Breast epithelium (tissue), 4 donors: ENCODE measurements around the gene XKR8. TPM values are rescaled to one million over a fixed set of nuclear protein-coding genes. Genes with fewer than 3 reads are reported as not detected.
A peak's percentile ranks its signal among the peaks of the same experiment; 100 is the strongest.

Experiments used
- DNase-seq, 2 donors: peaks; one replicate each; pipeline ENCODE4 v3.0.0-alpha.2; 2019; ENCODE audit warnings: low spot score in 2 of 2
- H3K27ac ChIP-seq, 2 donors: fragments of 200-600 bp; sonication (generic) in 1 of 2; one replicate each; pipeline ENCODE4 v1.5.1; 2016 to 2019; ENCODE audit warnings: mild to moderate bottlenecking in 1 of 2
- H3K27me3 ChIP-seq, 2 donors: fragments of 200-600 bp; sonication (generic) in 1 of 2; one replicate each; pipeline versions ENCODE4 v1.5.1 to v1.6.0; 2017 to 2019; ENCODE audit warnings: control low read depth in 1 of 2, mild to moderate bottlenecking in 1 of 2
- H3K36me3 ChIP-seq: fragments of 200-600 bp; one replicate; pipeline ENCODE4 v1.5.1; 2019
- H3K4me1 ChIP-seq, 2 donors: fragments of 200-600 bp; sonication (generic); one replicate each; pipeline ENCODE4 v1.5.1; 2016 to 2019; ENCODE audit warnings: control low read depth in 1 of 2
- H3K4me3 ChIP-seq, 3 donors: fragments of 200-600 bp; sonication (generic); 1 replicate in 2 of 3; 2 replicates in 1 of 3; pipeline ENCODE4 v1.5.1; 2016 to 2019; ENCODE audit warnings: mild to moderate bottlenecking in 3 of 3, moderate library complexity in 2 of 3
- H3K9me3 ChIP-seq, 2 donors: fragments of 200-600 bp; sonication (generic) in 1 of 2; one replicate each; pipeline ENCODE4 v1.5.1; 2016 to 2019; ENCODE audit warnings: control low read depth in 1 of 2
- POLR2A ChIP-seq: fragments of 450-650 bp; IDR thresholded peaks from one replicate; pipeline ENCODE4 v1.6.1; 2016; ENCODE audit warnings: antibody characterized with exemption, mild to moderate bottlenecking, moderate library complexity
- POLR2AphosphoS5 ChIP-seq, 3 donors: sonication (generic); formaldehyde crosslinking; IDR thresholded peaks; one replicate each; pipeline ENCODE4 v1.6.1; 2017; ENCODE audit warnings: antibody characterized with exemption in 3 of 3
- intact Hi-C: fragments of 100-400 bp; cut with DNase I; formaldehyde crosslinking; loops from one replicate; pipeline ENCODE4 v1.15.1; 2023; ENCODE audit warnings: low total_unique reads
- total RNA-seq, 3 donors: library from RNA; depleted of rRNA; stranded (reverse); fragments of >200 nt; gene quantifications; one replicate each; pipeline ENCODE4 v1.1.0, GENCODE V29; 2016
- TF ChIP-seq, protein P1 (sequence below), 3 donors: fragments of 450-650 bp; IDR thresholded peaks; one replicate each; pipeline ENCODE4 v1.5.1; 2016 to 2017; ENCODE audit warnings: antibody characterized with exemption in 3 of 3, mild to moderate bottlenecking in 3 of 3, moderate library complexity in 3 of 3

The XKR8 gene, protein sequence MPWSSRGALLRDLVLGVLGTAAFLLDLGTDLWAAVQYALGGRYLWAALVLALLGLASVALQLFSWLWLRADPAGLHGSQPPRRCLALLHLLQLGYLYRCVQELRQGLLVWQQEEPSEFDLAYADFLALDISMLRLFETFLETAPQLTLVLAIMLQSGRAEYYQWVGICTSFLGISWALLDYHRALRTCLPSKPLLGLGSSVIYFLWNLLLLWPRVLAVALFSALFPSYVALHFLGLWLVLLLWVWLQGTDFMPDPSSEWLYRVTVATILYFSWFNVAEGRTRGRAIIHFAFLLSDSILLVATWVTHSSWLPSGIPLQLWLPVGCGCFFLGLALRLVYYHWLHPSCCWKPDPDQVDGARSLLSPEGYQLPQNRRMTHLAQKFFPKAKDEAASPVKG
- 1 to 10 TPM; 4.2 to 6.9 (median 5.6) TPM for total RNA-seq

DNA sequence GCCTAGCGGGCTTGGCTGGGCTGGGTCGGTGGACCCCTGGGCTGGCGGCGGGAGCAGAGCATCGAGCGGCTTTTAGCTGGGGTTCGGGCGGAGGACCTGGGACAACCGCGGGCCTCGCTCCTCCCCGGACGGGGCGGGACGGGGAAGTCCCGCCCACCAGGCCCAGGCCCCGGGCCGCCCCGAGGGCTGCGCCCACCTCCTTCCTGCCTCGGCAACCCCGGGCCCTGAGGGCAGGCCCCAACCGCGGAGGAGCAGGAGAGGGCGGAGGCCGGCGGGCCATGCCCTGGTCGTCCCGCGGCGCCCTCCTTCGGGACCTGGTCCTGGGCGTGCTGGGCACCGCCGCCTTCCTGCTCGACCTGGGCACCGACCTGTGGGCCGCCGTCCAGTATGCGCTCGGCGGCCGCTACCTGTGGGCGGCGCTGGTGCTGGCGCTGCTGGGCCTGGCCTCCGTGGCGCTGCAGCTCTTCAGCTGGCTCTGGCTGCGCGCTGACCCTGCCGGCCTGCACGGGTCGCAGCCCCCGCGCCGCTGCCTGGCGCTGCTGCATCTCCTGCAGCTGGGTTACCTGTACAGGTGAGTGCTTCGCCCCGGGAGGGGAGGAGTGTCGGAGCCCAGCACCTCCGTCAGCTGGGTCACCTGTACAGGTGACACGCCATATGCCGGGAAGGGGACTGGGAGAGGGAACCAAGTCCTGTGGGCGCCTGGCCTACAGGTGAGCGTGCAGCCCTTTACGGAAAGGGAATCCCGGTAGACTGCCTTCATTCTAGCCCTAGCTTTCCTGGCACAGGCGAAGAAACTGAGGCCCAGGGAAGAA is at the start of gene XKR8:
TSS of gene XKR8 (plus strand) at position 182 of the 812 bp plus-strand sequence. CDS start at position 279, 97 bp downstream.
- Histone ChIP-seq H3K27ac (peak within 1 kb of the TSS; percentile 93 to 95), H3K27me3 (no peaks in the 10 kb centered on the region), H3K36me3 (no peaks in the 10 kb centered on the region), H3K9me3 (no peaks in the 10 kb centered on the region), H3K4me1 (peaks cover 0 to 4% of the 10 kb centered on the region in 2 donors), H3K4me3 (peak within 1 kb of the TSS; percentile 71 to 92 (median 77))
- DNase-seq, result peak; percentile 62 to 73
- intact Hi-C loops, result no loop called here
- peak in 2 of 3 donors; percentile 44 to 59 for TF ChIP-seq POLR2AphosphoS5 (IDR thresholded peaks at IDR 0.05)
- no peak for TF ChIP-seq POLR2A
- TF ChIP-seq, protein P1, sequence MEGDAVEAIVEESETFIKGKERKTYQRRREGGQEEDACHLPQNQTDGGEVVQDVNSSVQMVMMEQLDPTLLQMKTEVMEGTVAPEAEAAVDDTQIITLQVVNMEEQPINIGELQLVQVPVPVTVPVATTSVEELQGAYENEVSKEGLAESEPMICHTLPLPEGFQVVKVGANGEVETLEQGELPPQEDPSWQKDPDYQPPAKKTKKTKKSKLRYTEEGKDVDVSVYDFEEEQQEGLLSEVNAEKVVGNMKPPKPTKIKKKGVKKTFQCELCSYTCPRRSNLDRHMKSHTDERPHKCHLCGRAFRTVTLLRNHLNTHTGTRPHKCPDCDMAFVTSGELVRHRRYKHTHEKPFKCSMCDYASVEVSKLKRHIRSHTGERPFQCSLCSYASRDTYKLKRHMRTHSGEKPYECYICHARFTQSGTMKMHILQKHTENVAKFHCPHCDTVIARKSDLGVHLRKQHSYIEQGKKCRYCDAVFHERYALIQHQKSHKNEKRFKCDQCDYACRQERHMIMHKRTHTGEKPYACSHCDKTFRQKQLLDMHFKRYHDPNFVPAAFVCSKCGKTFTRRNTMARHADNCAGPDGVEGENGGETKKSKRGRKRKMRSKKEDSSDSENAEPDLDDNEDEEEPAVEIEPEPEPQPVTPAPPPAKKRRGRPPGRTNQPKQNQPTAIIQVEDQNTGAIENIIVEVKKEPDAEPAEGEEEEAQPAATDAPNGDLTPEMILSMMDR (IDR thresholded peaks at IDR 0.05), result peak; percentile 19 to 48 (median 39)

- no peak for DNase-seq
- Histone ChIP-seq H3K27ac (no peak overlapping the region), H3K4me1 (no peaks in the 10 kb centered on the region), H3K27me3 (no peaks in the 10 kb centered on the region), H3K4me3 (no peak overlapping the region), H3K36me3 (no peaks in the 10 kb centered on the region), H3K9me3 (peaks cover 0 to 5% of the 10 kb centered on the region in 2 donors)
- TF ChIP-seq, protein P1 (IDR thresholded peaks at IDR 0.05), result no peak
- TF ChIP-seq POLR2AphosphoS5 (IDR thresholded peaks at IDR 0.05) (no peak), POLR2A (no peak)
- intact Hi-C loops, result no loop called here
These were observed 47.3 kb upstream of the XKR8 start for GRCh38 chr1:27912429-27912828.

DNA sequence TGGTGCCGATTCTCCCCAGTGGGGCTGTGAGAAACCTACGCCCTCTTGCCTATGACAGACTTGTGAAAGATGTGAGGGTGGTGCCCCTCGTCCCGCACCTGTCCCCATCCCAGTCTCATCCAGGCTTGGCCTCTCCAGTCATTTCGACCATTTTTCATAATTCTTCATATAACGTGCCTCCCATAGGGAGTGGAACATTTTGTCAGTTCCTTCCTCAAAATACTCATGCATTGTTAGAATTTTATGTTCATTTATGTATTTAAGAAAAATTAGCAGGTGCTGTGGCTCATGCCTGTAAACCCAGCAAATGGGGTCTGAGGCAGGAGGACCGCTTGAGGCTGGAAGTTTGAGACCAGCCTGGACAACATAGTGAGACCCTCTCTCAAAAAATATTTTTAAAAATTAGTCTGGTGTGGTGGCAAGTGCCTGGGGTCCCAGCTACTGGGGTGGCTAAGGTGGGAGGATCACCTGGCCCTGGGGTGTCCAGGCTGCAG is 44.6 kb upstream of the XKR8 start:
- no peak for DNase-seq
- Histone ChIP-seq H3K27me3 (no peaks in the 10 kb centered on the region), H3K9me3 (peaks cover 0 to 5% of the 10 kb centered on the region in 2 donors), H3K27ac (peak overlapping the region; percentile 80 to 83), H3K4me1 (no peaks in the 10 kb centered on the region), H3K4me3 (peak overlapping the region in 2 of 3 donors; percentile 81 to 88), H3K36me3 (no peaks in the 10 kb centered on the region)
- intact Hi-C loops, result no loop called here
- TF ChIP-seq POLR2AphosphoS5 (IDR thresholded peaks at IDR 0.05) (no peak), POLR2A (no peak)
- TF ChIP-seq, protein P1 (IDR thresholded peaks at IDR 0.05), result no peak

DNA sequence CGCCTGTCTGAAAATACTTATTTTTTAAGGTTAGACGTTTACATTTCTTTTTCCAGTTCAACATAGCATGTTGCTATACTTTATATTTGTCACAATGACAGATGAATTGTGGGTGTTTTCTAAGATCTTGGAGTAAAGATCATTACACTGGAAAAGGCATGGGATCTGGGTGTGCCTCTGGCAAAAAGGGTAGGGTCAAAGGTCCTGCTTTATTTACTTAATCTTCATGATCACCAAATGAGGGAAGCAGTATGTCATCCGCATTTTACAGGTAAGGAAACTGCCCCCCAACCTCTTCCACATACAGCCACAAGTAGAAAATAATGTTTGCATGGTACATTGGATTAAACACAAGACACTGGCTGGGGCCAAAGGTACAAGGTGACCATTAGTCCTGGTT is 37.5 kb upstream of the XKR8 start:
- TF ChIP-seq, protein P1 (IDR thresholded peaks at IDR 0.05), result no peak
- TF ChIP-seq POLR2AphosphoS5 (IDR thresholded peaks at IDR 0.05) (no peak), POLR2A (no peak)
- no peak overlapping the region for H3K4me3 ChIP-seq
- intact Hi-C loops, result no loop called here
- H3K9me3 ChIP-seq, result no peaks in the 10 kb centered on the region
- no peak overlapping the region for H3K27ac ChIP-seq
- no peaks in the 10 kb centered on the region for H3K36me3 ChIP-seq
- no peaks in the 10 kb centered on the region for H3K4me1 ChIP-seq
- no peak for DNase-seq
- no peaks in the 10 kb centered on the region for H3K27me3 ChIP-seq
